SU-DHL-6 (cell line): ENCODE results near the gene FBLN7.
"Not testable (repeated sequence)": the region's sequence is repeated elsewhere in the genome, so short reads cannot be mapped to it uniquely, and the experiment has no call there.

Source experiments
- EZH2phosphoT487 ChIP-seq: fragments of 200-600 bp; sonication (generic), shearing (Covaris generic); conservative IDR thresholded peaks from 2 replicates; pipeline ENCODE4 v1.6.1; 2018; ENCODE audit warnings: mild to moderate bottlenecking, antibody characterized with exemption, low read length, moderate library complexity, mixed read lengths
- TF ChIP-seq, protein P1 (sequence below): fragments of 200-600 bp; sonication (generic); IDR thresholded peaks from one replicate; pipeline ENCODE4 v1.5.1; 2017; ENCODE audit warnings: antibody characterized with exemption, mild to moderate bottlenecking, low read length, moderate library complexity; ENCODE audit not compliant: insufficient read depth, poor library complexity, severe bottlenecking

DNA sequence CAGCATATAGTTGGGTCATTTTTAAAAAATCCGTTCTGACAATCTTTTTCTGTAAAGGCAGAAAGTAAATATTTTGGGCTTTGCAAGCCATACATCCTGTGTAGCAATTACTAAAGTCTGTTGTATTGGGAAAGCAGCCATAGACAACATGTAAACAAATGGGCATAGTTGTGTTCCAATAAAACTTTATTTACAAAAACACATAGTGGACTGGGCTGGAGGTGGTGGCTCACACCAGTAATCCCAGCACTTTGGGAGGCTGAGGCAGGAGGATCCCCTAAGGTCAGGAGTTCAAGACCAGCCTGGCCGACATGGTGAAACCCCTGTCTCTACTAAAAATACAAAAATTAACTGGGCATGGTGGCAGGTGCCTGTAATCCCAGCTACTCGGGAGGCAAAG, 69.7 kb downstream of the FBLN7 start:
- not testable (repeated sequence) for TF ChIP-seq EZH2phosphoT487
- TF ChIP-seq, protein P1, sequence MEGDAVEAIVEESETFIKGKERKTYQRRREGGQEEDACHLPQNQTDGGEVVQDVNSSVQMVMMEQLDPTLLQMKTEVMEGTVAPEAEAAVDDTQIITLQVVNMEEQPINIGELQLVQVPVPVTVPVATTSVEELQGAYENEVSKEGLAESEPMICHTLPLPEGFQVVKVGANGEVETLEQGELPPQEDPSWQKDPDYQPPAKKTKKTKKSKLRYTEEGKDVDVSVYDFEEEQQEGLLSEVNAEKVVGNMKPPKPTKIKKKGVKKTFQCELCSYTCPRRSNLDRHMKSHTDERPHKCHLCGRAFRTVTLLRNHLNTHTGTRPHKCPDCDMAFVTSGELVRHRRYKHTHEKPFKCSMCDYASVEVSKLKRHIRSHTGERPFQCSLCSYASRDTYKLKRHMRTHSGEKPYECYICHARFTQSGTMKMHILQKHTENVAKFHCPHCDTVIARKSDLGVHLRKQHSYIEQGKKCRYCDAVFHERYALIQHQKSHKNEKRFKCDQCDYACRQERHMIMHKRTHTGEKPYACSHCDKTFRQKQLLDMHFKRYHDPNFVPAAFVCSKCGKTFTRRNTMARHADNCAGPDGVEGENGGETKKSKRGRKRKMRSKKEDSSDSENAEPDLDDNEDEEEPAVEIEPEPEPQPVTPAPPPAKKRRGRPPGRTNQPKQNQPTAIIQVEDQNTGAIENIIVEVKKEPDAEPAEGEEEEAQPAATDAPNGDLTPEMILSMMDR: not testable (repeated sequence)
